ACC112 (cell line): ENCODE data around the gene LRFN3.
"Not testable (repeated sequence)": the region's sequence is repeated elsewhere in the genome, so short reads cannot be mapped to it uniquely, and the experiment has no call there.

Experiments used
- H2AFZ ChIP-seq: fragments of 200-600 bp; sonication (generic); one replicate; pipeline ENCODE4 v1.6.0; 2017; ENCODE audit warnings: antibody characterized with exemption, low read length; ENCODE audit not compliant: unreplicated experiment
- H3K27ac ChIP-seq: fragments of 200-600 bp; sonication (generic); 2 replicates; pipeline ENCODE4 v1.5.1; 2014; ENCODE audit warnings: low read depth, mild to moderate bottlenecking, antibody characterized with exemption, low read length, moderate library complexity
- H3K27me3 ChIP-seq: fragments of 200-600 bp; sonication (generic); 2 replicates; pipeline ENCODE4 v1.6.1; 2014; ENCODE audit warnings: mild to moderate bottlenecking, antibody characterized with exemption, low read length, moderate library complexity, mixed read lengths; ENCODE audit not compliant: insufficient read depth
- H3K36me3 ChIP-seq: fragments of 200-600 bp; sonication (generic); 2 replicates; pipeline ENCODE4 v1.6.1; 2016; ENCODE audit warnings: mild to moderate bottlenecking, antibody characterized with exemption, low read length, moderate library complexity, mixed read lengths; ENCODE audit not compliant: insufficient read depth
- H3K4me1 ChIP-seq: fragments of 200-600 bp; sonication (generic); one replicate; pipeline ENCODE4 v1.6.1; 2016; ENCODE audit warnings: low read length, mixed read lengths; ENCODE audit not compliant: insufficient read depth, unreplicated experiment, control insufficient read depth
- H3K4me3 ChIP-seq: fragments of 200-600 bp; sonication (generic); 2 replicates; pipeline ENCODE4 v1.5.1; 2014; ENCODE audit warnings: mild to moderate bottlenecking, low read depth, low read length
- H3K79me2 ChIP-seq: fragments of 200-600 bp; sonication (generic); one replicate; pipeline ENCODE4 v1.6.0; 2016; ENCODE audit warnings: low read length; ENCODE audit not compliant: control insufficient read depth, unreplicated experiment, insufficient read depth

The LRFN3 gene, protein sequence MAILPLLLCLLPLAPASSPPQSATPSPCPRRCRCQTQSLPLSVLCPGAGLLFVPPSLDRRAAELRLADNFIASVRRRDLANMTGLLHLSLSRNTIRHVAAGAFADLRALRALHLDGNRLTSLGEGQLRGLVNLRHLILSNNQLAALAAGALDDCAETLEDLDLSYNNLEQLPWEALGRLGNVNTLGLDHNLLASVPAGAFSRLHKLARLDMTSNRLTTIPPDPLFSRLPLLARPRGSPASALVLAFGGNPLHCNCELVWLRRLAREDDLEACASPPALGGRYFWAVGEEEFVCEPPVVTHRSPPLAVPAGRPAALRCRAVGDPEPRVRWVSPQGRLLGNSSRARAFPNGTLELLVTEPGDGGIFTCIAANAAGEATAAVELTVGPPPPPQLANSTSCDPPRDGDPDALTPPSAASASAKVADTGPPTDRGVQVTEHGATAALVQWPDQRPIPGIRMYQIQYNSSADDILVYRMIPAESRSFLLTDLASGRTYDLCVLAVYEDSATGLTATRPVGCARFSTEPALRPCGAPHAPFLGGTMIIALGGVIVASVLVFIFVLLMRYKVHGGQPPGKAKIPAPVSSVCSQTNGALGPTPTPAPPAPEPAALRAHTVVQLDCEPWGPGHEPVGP

DNA sequence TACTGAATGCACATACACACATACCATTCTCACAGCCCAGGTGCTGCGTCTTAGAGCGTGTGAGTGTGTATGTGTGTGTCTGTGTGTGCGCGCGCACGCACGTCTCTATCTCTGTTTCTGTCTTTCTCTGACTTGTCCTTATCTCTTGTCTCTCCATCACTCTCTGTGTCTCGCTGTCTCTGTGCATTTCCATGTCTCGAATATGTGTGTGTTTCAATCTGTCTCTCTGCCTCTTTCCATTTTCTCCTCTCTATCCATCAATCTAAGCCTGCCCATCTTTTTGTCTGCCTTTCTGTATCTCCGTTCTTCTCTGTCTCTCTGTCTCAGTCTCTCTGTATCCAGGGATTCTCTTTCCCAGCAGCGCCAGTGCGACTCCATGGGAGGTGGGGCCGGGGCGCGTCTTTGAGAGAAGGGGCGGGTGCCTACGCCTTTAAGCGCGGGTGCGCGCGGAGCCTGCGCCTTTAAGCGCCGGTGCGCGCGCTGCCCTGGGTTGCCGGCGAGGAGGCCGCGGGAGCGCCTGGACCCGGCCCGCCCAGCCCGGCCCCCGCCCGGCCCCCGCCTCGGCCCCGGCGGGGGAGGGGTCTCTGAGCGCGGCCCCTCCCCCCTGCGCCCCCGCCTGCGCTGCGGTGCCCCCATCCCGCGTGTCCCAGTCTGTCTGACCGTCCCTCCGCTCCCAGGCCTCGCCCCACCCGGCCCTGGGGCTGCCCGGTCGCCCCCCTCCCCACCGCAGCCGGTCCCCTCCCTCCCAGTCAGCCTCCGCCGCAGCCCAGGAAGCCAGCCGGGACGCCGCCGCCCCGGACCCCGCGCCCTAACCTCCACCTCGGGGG, at the start of gene LRFN3:
Gene LRFN3 (plus strand): TSS at position 464 of the 827 bp plus-strand sequence. CDS start 3,052 bp downstream, outside the sequence.
- H3K27ac ChIP-seq: no peak within 1 kb of the TSS
- no peaks in the 10 kb centered on the region for H3K4me1 ChIP-seq
- H3K79me2 ChIP-seq: no peaks in the 10 kb centered on the region
- peak within 1 kb of the TSS; percentile 77 for H3K4me3 ChIP-seq
- H2AFZ ChIP-seq: peak within 1 kb of the TSS; percentile 73
- H3K27me3 ChIP-seq: no peaks in the 10 kb centered on the region
- H3K36me3 ChIP-seq: no peaks in the 10 kb centered on the region

DNA sequence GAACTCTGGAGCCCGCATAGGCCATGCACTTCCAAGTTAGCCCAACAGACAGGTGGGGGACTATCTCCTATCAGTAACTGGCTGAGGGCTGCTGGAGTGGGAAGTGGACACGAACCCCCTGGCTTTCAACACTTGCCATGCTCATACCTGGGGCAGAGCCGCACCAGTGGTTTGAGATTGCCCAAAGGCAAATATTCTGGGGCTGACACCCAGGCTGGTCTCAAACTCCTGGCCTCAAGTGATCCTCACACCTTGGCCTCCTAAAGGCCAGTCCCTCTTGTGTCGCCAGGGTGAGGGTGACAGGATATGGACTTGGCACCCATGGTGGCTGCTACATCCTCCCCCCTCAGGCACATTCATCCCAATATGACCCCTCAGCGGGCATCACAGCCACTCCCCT, 49.0 kb upstream of the LRFN3 start:
- no peak overlapping the region for H3K27ac ChIP-seq
- H2AFZ ChIP-seq: no peak overlapping the region
- no peaks in the 10 kb centered on the region for H3K27me3 ChIP-seq
- H3K4me3 ChIP-seq: no peak overlapping the region
- H3K79me2 ChIP-seq: no peaks in the 10 kb centered on the region
- H3K36me3 ChIP-seq: no peaks in the 10 kb centered on the region
- no peaks in the 10 kb centered on the region for H3K4me1 ChIP-seq

DNA sequence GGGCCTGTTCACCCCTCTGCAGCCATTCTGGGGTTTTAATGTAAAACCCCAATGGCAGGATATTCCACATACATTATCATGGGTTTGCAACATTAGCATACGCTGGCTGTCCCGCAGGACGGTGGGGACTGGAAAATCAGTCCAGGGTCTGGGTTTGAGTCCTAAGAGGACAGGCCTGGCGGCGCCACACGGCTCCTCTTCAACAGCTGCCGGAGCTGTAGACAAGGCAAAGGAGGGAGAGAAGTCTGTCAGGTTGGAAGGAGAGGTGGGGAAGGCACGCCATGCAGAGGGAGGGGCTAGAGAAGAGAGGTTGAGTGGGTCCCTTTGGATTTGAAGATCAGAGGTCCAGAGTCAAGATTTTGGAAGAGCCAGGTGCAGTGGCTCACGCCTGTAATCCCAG, 47.8 kb upstream of the LRFN3 start:
- Histone ChIP-seq H3K79me2 (no peaks in the 10 kb centered on the region), H3K27ac (no peak overlapping the region), H3K4me3 (no peak overlapping the region), H2AFZ (no peak overlapping the region), H3K27me3 (no peaks in the 10 kb centered on the region), H3K4me1 (no peaks in the 10 kb centered on the region), H3K36me3 (no peaks in the 10 kb centered on the region)

DNA sequence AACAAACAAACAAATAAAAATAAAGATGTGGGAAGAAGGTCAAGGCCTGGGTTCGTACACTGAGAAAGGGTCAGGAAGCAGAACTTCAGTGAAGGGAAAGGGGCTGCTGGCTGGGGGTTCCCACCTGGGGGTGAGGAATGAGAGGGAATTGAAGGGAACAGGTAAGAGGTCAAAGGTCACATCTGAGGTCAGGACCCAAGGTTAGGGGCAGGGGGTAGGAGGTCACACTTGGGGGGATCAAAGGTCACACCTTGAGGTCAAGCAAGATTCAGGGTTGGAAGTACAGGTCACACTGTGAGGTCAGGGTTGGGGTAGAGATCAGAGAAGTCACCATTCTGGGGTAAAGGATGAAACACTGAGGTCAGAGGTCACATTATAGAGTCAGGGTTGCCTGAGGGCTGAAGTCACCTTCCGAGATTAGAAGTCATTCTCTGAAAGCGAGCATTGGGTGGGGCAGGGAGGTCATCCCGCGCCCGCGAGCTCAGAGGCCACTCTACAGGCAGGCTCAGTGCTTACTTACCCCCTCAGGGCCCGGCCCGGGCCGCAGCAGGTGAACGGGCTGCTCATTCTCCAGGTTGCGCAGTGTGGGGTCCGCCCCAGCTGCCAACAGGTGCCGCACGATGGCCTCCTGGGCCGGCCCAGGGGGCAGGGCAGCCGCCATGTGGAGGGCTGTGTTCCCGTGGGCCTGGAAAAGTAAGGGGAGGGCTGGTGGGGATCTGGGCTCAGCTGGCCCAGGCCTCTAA, 46.6 kb upstream of the LRFN3 start:
- Histone ChIP-seq H3K27ac (no peak overlapping the region), H3K4me1 (no peaks in the 10 kb centered on the region), H3K27me3 (no peaks in the 10 kb centered on the region), H3K79me2 (no peaks in the 10 kb centered on the region), H2AFZ (no peak overlapping the region), H3K36me3 (no peaks in the 10 kb centered on the region), H3K4me3 (no peak overlapping the region)

DNA sequence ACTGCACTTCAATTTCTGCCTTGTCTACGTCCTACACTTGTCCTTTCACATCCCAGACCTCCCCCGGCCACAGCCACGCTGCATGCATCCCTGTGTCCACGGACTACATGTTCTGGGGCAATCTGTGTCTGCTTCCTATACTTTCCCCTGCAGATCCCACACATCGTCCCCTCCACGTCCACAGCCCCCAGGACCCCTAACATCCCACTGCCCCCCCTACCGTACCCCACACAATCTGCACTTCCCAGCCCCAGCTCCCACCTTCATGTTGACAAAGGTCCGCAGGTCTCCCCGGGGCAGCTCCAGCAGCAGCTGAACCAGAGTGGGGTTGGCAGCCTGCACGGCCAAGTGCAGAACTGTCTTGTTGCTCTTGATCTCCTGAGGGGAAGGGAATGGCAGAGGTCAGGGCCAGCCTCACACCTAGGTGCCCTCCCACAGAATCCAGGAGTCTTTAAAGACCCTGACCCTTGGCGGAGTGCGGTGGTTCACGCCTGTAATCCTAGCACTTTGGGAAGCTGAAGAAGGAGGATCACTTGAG, 46.0 kb upstream of the LRFN3 start:
- Histone ChIP-seq H3K27me3 (no peaks in the 10 kb centered on the region), H3K36me3 (no peaks in the 10 kb centered on the region), H2AFZ (no peak overlapping the region), H3K4me3 (no peak overlapping the region), H3K27ac (no peak overlapping the region), H3K79me2 (no peaks in the 10 kb centered on the region), H3K4me1 (no peaks in the 10 kb centered on the region)

DNA sequence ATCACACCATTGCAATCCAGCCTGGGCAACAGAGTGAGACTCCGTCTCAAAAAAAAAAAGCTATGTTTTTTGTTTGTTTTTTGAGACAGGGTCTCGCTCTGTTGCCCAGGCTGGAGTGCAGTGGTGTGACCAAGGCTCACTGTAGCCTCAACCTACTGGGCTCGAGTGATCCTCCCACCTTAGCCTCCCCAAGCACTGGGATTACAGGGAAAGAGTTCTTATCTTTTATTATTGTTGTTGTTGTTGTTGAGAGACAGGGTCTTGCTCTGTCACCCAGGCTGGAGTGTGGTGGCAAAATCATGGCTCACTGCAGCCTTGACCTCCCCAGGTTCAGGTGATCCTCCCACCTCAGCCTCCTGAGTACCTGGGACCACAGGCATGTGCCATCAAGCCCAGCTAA, 44.4 kb upstream of the LRFN3 start:
- not testable (repeated sequence) for H3K36me3 ChIP-seq, H3K79me2 ChIP-seq, H3K27ac ChIP-seq, H3K27me3 ChIP-seq, H3K4me1 ChIP-seq, H2AFZ ChIP-seq, H3K4me3 ChIP-seq

DNA sequence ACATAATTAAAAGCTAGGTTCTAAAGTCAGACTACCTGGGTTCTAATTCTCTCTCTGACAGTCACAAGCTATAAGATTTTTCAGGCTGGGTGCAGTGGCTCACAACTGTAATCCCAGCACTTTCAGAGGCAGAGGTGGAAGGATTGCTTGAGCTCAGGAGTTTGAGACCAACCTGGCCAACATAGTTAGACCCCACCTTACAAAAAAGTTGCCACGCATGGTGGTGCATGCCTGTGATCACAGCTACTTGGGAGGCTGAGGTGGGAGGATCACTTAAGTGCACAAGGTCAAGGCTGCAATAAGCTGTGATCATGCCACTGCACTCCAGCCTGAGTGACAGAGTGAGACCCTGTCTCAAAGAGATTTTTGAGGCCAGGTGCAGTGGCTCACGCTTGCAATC, 41.8 kb upstream of the LRFN3 start:
- H3K36me3 ChIP-seq: no peaks in the 10 kb centered on the region
- H3K79me2 ChIP-seq: peaks cover 7% of the 10 kb centered on the region
- no peaks in the 10 kb centered on the region for H3K27me3 ChIP-seq
- no peak overlapping the region for H3K27ac ChIP-seq
- H3K4me3 ChIP-seq: no peak overlapping the region
- H3K4me1 ChIP-seq: peaks cover 3% of the 10 kb centered on the region
- H2AFZ ChIP-seq: no peak overlapping the region

DNA sequence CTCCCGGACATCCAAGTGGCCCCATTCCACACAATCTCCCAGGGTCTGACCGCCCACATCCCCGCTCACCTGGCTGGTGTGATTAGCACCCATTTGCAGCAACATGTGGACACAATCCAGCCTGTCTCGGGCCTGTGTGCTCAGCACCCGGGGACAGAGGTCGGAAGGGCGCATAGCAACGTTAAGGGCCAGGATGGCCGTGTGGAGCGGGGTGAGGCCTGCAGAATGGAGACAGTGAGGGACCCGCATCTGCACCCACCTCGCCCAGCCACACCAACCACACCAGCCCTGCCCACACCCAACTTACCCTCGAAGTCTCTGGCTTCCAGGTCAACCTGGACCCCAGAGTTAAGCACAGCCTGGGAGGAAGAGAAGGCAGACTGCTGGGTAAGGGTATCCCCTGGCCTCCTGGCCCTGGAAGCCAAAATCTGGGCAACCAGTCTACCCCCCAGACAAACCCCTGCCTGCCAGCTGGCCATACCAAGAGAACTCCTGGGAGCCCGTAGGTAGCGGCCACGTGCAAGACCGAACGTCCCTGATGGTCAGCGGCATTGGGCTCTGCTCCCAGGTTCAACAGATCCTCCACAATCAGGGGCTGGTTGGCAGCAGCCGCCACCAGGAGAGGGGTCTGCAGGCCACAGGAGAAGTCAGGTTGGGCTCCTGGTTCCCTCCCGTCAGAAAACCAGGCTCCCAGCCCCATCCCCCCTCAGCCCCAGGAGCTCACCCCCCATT, 40.1 kb upstream of the LRFN3 start:
- peaks cover 6% of the 10 kb centered on the region for H3K4me1 ChIP-seq
- no peaks in the 10 kb centered on the region for H3K27me3 ChIP-seq
- no peaks in the 10 kb centered on the region for H3K36me3 ChIP-seq
- peaks cover 9% of the 10 kb centered on the region for H3K79me2 ChIP-seq
- H2AFZ ChIP-seq: no peak overlapping the region
- no peak overlapping the region for H3K4me3 ChIP-seq
- no peak overlapping the region for H3K27ac ChIP-seq

DNA sequence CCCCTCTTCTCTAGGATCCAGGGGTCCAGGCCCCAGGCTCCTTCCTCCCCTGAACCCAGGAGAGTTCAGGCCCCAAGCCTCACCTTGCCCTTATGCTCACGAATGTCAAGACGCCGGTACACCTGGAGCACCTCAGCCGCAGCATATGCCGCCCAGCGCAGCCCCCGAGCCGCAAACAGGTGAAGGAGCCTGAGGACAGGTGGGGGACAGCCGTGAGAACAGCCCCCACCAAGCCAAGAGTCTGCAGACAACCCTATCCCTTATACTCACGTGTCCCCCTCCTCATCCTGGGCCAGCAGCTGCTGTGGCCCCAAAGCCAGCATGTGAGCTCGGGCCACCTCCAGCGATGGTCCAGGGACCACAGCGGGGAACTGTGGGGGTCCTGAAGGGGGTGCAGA, 39.5 kb upstream of the LRFN3 start:
- H3K4me1 ChIP-seq: peaks cover 9% of the 10 kb centered on the region
- no peaks in the 10 kb centered on the region for H3K27me3 ChIP-seq
- H2AFZ ChIP-seq: no peak overlapping the region
- no peak overlapping the region for H3K4me3 ChIP-seq
- no peaks in the 10 kb centered on the region for H3K36me3 ChIP-seq
- no peak overlapping the region for H3K27ac ChIP-seq
- peaks cover 9% of the 10 kb centered on the region for H3K79me2 ChIP-seq
